Bone marrow (tissue), 2 donors: ENCODE measurements around the gene ALG2.

Experiments used
- DNase-seq, 2 donors: peaks; one replicate each; lab custom pipeline; 2025; lab: John Stamatoyannopoulos, UW

Gene ALG2

DNA sequence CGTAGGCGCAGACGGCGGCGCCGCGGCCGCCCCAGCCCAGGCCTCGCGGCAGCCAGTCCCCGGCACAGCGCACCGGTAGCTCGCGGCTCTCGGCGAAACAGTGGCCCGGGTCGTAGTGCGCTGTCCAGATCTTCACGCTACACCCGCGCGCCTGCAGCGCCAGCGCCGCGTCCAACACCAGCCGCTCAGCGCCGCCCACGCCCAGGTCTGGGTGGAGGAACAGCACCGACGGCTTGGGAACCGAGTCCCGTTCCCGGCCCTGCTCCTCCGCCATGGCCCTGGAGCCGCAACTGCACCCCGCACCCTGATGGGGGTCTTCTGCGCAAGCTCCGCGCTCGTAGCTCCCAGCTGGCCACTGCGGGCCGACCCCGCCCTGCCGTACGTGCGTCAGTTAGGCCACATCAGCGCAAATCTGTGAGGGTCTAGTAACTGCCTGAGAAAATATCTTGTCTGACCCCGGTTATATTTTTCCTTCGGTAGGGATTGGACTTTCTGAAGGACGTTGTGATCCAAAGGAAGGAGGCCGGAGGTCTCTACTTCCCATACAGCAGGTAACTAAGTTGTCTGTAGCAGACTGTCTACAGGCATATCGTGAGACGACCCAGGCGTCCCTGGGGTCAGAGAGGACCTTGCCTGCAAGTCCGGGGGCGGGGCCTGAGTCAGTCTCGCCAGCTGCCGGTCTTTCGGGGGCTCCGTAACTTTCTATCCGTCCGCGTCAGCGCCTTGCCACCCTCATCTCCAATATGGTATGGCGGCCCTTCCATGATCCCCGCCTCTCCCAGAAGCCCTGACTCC, at the start of gene ALG2, which contains the start of gene SEC61B:
Gene ALG2 (minus strand): TSS at position 322 of the 795 bp plus-strand sequence. CDS start 48 bp downstream, at position 274.
Gene SEC61B (plus strand): TSS at position 662 of the 795 bp plus-strand sequence. CDS start 82 bp downstream, at position 744.
- peak; percentile 91 to 96 for DNase-seq

DNA sequence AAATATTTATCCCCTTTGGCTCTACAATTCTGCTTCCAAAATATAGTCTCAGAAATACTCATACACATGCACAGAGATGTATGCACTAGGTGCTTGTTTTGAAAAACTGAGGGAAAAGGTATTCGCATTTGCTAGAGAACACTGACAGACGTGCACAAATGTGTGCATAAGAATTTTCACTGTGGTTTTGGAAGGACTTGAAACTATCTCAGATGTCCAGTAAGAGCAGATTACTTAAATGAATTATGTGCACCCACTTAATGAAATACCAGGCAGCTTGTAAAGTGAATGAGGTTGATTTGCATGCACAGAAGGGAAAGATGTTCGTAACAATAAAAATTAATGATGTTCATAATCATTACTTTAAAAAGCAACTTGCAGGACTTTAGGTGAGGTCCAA, 48.7 kb upstream of the ALG2 start:
- DNase-seq = no peak

DNA sequence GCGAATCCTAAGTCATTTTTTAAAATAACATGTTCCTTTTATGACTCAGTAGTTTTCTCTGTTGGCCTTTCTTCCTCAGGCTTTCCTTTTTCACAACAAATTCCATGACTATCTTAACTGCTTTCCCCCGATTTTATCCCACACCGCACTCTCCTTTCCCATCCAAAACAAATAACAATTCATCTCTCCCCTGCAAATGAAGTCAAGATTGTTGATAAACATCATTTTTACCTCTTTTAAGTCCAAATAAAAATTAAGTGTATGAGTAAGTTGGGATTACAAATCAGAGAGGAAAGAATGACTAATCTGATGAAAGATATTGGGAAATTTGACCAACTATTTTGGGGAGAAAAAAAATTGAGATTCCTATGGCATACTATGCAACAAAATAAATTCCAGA, 47.7 kb upstream of the ALG2 start:
- no peak for DNase-seq

- peak; percentile 29 to 54 for DNase-seq
Measured at GRCh38 chr9:99266255-99267023, 44.7 kb upstream of the ALG2 start.

- no peak for DNase-seq
Measured at GRCh38 chr9:99265691-99266090, 43.9 kb upstream of the ALG2 start.

DNA sequence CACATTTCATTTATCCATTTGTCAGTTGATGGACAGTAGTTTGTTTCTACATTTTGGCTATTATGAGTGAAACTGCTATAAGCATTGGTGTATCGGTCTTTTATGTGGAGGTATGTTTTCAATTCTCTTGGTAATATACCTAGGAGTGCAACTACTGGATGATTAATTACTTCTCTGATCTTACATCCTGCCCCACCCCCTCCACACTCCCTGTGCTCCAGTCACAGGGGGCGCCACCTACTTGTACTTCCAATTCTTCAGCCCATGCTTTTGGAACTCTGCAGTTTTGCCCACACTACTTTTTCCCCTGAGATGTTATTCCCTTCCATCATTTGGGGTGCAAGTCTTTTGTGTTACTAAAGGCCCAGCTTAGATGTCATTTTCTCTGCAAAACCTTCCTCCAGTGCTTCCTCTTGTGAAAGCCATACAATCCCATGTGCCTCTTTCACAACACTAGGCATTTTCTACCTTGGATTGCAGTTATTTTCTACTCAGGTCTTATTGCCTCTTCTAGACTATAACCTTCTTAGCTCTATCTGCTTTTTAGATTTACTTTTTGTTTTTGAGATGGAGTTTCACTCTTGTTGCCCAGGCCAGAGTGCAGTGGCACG, 42.4 kb upstream of the ALG2 start:
- no peak for DNase-seq

GRCh38 chr9:99262949-99263418, 41.2 kb upstream of the ALG2 start:
- DNase-seq = no peak

DNA sequence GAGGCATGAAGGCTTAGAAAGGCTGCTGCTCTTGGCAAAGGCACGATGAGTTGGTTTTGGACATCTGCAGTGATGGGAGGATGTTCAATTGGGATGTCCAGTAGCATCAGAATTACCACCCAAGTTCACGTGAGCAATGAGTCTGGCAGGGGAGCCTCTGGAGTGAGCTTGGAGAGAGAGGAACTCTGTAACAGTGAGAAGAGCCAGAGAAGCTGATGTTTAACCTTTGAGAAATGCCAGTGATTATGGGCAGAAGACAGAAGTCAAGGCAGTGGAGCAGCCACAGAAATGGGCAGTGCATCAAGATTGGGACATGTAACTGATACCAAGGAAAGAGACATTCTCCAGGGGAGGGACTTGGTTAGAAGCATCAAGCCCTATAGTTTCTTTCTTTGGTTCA, 40.2 kb upstream of the ALG2 start:
- no peak for DNase-seq

DNA sequence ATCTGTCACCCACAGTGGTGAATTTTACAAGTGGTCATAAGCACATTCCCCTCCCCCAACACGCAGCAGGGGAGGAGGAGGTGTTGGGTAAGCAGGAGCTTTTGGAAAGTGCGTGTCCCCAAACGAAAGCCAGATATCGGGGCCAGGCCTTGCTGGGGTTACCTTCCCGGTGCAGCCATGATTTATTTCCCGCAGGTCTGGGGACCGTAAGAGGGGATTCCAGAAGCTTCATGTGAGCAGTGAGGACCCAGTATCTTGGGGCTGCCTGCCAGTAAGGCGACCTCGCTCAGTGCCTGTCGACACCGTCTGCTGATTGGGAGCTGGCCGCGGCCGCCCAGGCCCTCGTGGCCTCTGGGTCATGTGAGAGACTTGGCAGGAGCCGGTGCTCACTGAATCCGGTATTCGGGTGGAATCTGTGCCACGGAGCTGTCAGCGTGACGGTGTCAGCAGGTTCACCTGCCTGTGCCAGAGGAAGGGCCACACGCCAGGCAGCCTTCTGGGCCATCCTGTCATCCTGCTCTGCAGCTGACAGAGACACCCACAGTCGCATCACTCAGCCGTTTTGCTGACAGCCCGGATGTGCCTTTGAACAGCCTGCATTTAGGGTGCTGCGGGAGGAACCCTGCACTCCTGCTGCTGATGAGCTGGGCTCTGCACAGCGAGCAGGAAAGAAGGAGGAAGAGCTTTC, 37.6 kb upstream of the ALG2 start:
- DNase-seq = peak in 1 of 2 donors; percentile 50

- no peak for DNase-seq
Measured at GRCh38 chr9:99257723-99258389, 36.1 kb upstream of the ALG2 start.

- no peak for DNase-seq
Measured at GRCh38 chr9:99255651-99256050, 33.9 kb upstream of the ALG2 start.

- DNase-seq = peak in 1 of 2 donors; percentile 35
Measured at GRCh38 chr9:99253772-99254431, 32.2 kb upstream of the ALG2 start.

GRCh38 chr9:99253134-99253533, 31.4 kb upstream of the ALG2 start:
- DNase-seq = no peak

GRCh38 chr9:99251157-99251556, 29.4 kb upstream of the ALG2 start:
- no peak for DNase-seq

- peak in 1 of 2 donors; percentile 25 for DNase-seq
Measured at GRCh38 chr9:99249619-99250018, 27.9 kb upstream of the ALG2 start.

DNA sequence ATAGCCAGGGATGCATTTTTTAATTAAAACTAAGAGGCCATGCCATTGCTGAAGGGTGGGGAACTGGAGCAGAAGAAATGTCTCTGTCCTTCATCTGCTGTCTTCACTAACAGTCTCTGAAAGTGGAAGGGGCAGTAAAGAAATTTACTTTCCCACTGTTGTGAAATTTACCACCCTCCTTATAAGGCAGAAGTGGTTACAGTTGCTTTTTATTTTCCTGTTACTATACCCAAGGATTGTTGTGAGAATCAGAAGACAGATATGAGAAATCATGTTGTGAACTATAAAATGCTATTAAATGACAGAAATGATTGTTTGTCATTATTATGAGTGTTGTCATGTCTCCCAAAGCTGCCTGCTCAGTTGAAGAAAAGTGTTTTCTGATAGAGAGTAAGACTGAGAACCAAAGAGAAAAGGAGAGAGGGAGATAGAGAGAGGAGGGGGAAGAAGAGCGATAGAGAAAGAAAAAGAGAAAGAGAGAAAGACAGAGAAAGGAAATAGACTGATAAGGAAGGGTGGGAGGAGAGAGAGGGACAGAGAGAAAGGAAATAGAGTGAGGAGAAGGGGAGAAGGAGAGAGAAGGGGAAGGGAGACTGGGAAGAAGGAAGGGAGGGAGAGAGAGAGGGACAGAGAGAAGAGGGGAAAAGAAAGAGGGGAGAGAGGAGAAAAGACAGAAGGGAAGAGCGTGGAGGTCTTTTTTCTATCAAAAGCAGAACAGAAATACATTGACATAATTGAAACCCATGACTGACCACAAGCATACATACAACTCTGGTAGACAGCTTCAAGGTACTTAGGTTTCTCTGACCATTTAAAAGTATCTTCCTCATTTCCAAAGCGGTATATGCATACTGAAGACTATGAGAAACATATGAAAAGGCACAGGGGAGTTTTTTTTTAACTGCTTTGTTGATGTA, 22.9 kb upstream of the ALG2 start:
- no peak for DNase-seq

DNA sequence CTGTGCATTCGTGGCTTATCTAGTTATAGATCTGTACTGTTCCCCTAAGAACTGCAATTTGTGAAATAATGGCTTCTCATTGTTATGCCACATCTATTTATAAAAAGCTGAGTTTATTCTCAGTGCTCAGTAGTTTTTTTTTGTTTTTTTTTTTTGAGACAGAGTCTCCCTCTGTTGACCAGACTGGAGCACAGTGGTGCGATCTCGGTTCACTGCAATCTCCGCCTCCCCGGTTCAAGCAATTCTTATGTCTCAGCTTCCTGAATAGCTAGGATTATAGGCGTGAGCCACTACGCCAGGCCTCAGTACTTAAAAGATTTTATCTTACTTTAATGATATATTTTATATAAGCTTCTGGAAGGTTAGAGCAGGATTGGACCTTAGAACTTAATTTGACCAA, 19.4 kb upstream of the ALG2 start:
- DNase-seq = no peak

- no peak for DNase-seq
Measured at GRCh38 chr9:99239341-99240060, 17.8 kb upstream of the ALG2 start.

- no peak for DNase-seq
Measured at GRCh38 chr9:99238331-99238730, 16.6 kb upstream of the ALG2 start.
